KMS-11 (cell line): ENCODE results near the gene RBM22.
A peak's percentile ranks its signal among the peaks of the same experiment; 100 is the strongest.
"Not testable (repeated sequence)": the region's sequence is repeated elsewhere in the genome, so short reads cannot be mapped to it uniquely, and the experiment has no call there.

Experiments used
- H2AFZ ChIP-seq: fragments of 200-600 bp; sonication (generic); 2 replicates; pipeline ENCODE4 v1.6.1; 2016; ENCODE audit warnings: antibody characterized with exemption, mixed run types, low read depth
- H3K27ac ChIP-seq: fragments of 200-600 bp; sonication (generic); 2 replicates; pipeline ENCODE4 v1.6.1; 2016; ENCODE audit warnings: mild to moderate bottlenecking, mixed run types
- H3K27me3 ChIP-seq: fragments of 200-600 bp; sonication (generic); 2 replicates; pipeline ENCODE4 v1.6.1; 2017; ENCODE audit warnings: mild to moderate bottlenecking, low read depth, mixed run types, moderate library complexity; ENCODE audit not compliant: insufficient read depth
- H3K36me3 ChIP-seq: fragments of 200-600 bp; sonication (generic); 2 replicates; pipeline ENCODE4 v1.6.1; 2017; ENCODE audit warnings: mild to moderate bottlenecking, mixed run types; ENCODE audit not compliant: insufficient read depth
- H3K4me1 ChIP-seq: fragments of 200-600 bp; sonication (generic); 2 replicates; pipeline ENCODE4 v1.6.1; 2016; ENCODE audit warnings: mild to moderate bottlenecking, low read depth, mixed run types; ENCODE audit not compliant: poor library complexity, severe bottlenecking
- H3K4me2 ChIP-seq: fragments of 200-600 bp; sonication (generic); 2 replicates; pipeline ENCODE4 v1.7.0; 2016; ENCODE audit warnings: mild to moderate bottlenecking, mixed run types
- H3K4me3 ChIP-seq: fragments of 200-600 bp; sonication (generic); IDR thresholded peaks from 2 replicates; pipeline ENCODE4 v1.6.1; 2017; ENCODE audit warnings: low read depth, low read length, mixed read lengths; ENCODE audit not compliant: insufficient read depth
- H3K79me2 ChIP-seq: fragments of 200-600 bp; sonication (generic); 2 replicates; pipeline ENCODE4 v1.6.1; 2016; ENCODE audit warnings: low read depth, mixed run types; ENCODE audit not compliant: insufficient read depth
- H3K9ac ChIP-seq: fragments of 200-600 bp; sonication (generic); 2 replicates; pipeline ENCODE4 v1.6.1; 2016; ENCODE audit warnings: mild to moderate bottlenecking, mixed run types
- H4K20me1 ChIP-seq: fragments of 200-600 bp; sonication (generic); 2 replicates; pipeline ENCODE4 v1.6.1; 2016; ENCODE audit warnings: mild to moderate bottlenecking, mixed run types; ENCODE audit not compliant: insufficient read depth
- TF ChIP-seq, protein P1 (sequence below): fragments of 200-600 bp; sonication (generic); conservative IDR thresholded peaks from 2 replicates; pipeline ENCODE4 v1.6.1; 2017; ENCODE audit warnings: low read depth, mild to moderate bottlenecking, antibody characterized with exemption, low read length, moderate library complexity, mixed read lengths

Gene RBM22

DNA sequence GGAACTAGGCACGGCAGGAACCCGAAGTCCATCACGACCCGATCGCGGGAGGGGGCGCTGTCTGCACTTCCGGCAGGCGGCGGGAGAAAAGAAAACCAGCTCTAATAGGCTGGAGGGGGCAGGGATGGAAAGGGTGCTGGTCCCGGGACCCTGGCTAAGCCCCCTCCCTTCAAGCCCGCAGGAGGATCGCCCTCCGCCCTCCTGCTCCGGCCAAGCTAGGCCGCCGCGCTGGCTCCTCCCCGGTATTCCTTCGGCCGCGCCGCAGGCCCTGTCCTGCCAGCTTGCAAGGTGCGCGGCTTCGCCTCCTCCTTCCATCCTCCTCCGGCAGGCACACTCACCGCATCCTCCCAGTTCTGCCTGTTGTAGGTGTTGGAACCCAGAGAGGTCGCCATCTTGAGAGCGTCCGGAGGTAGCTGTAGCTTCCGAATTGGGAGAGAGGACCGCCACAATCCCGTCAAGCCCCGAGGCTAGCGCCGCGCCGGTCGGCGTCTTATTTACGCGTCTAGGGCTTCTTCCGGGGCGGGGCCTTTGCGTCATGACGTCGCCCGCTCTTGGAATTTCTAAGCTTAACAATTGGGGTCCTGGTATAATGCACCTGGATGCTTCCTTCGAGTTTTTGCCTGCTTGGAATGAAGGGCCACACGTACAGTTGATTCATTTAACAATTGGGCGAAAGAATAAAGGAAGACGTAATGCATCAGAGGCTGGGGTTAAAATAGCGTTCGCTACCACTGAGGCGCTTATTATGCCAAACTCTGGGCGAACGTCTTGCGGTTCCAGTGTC, at the start of gene RBM22:
TSS of gene RBM22 (minus strand) at position 469 of the 784 bp plus-strand sequence. CDS start at position 392, 77 bp downstream.
- H3K4me2 ChIP-seq = peak within 1 kb of the TSS; percentile 78
- H3K9ac ChIP-seq = peak within 1 kb of the TSS; percentile 84
- H3K27ac ChIP-seq = peak within 1 kb of the TSS; percentile 66
- H4K20me1 ChIP-seq = no peaks in the 10 kb centered on the region
- H3K79me2 ChIP-seq = peaks cover 17% of the 10 kb centered on the region
- TF ChIP-seq, protein P1, sequence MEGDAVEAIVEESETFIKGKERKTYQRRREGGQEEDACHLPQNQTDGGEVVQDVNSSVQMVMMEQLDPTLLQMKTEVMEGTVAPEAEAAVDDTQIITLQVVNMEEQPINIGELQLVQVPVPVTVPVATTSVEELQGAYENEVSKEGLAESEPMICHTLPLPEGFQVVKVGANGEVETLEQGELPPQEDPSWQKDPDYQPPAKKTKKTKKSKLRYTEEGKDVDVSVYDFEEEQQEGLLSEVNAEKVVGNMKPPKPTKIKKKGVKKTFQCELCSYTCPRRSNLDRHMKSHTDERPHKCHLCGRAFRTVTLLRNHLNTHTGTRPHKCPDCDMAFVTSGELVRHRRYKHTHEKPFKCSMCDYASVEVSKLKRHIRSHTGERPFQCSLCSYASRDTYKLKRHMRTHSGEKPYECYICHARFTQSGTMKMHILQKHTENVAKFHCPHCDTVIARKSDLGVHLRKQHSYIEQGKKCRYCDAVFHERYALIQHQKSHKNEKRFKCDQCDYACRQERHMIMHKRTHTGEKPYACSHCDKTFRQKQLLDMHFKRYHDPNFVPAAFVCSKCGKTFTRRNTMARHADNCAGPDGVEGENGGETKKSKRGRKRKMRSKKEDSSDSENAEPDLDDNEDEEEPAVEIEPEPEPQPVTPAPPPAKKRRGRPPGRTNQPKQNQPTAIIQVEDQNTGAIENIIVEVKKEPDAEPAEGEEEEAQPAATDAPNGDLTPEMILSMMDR = peak; percentile 67
- peak within 1 kb of the TSS; percentile 88 for H2AFZ ChIP-seq
- H3K4me3 ChIP-seq = no peak within 1 kb of the TSS
- peaks cover 14% of the 10 kb centered on the region for H3K4me1 ChIP-seq
- no peaks in the 10 kb centered on the region for H3K36me3 ChIP-seq
- H3K27me3 ChIP-seq = no peaks in the 10 kb centered on the region

DNA sequence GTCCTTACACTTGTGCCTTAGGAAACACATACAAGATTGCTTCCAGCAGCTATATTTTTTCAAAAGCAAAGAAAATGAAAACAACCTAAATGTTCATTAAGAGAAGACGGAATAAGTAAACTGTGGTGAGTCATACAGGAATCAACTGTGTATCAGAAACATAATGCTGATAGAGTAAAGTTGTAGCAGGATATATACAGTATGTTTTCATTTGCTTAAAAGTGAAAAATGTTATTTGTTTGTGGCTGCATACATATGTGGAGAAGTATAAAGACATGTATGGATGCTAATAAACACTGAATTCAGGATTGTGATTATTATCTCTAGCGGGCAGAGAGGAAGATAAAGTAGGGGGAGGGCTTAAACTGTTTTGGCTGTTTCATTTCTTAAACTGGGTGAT, 49.6 kb upstream of the RBM22 start:
- Histone ChIP-seq H3K4me1 (no peaks in the 10 kb centered on the region), H3K79me2 (no peaks in the 10 kb centered on the region), H3K4me2 (no peak overlapping the region), H3K27me3 (no peaks in the 10 kb centered on the region), H3K27ac (no peak overlapping the region), H3K9ac (no peak overlapping the region), H3K36me3 (peaks cover 9% of the 10 kb centered on the region; the same call in 1 of the 2 replicates), H4K20me1 (no peaks in the 10 kb centered on the region), H2AFZ (no peak overlapping the region), H3K4me3 (no peak overlapping the region)
- TF ChIP-seq, protein P1 = no peak

DNA sequence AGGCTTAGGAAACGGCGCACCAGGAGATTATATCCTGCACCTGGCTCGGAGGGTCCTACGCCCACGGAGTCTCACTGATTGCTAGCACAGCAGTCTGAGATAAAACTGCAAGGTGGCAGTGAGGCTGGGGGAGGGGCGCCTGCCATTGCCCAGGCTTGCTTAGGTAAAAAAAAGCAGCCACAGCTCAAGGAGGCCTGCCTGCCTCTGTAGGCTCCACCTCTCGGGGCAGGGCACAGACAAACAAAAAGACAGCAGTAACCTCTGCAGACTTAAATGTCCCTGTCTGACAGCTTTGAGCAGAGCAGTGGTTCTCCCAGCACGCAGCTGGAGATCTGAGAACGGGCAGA, 42.3 kb upstream of the RBM22 start:
- not testable (repeated sequence) for H2AFZ ChIP-seq, H3K4me3 ChIP-seq, H3K36me3 ChIP-seq, H3K9ac ChIP-seq, H3K79me2 ChIP-seq, H3K4me1 ChIP-seq, H4K20me1 ChIP-seq, H3K27me3 ChIP-seq, H3K4me2 ChIP-seq, H3K27ac ChIP-seq

DNA sequence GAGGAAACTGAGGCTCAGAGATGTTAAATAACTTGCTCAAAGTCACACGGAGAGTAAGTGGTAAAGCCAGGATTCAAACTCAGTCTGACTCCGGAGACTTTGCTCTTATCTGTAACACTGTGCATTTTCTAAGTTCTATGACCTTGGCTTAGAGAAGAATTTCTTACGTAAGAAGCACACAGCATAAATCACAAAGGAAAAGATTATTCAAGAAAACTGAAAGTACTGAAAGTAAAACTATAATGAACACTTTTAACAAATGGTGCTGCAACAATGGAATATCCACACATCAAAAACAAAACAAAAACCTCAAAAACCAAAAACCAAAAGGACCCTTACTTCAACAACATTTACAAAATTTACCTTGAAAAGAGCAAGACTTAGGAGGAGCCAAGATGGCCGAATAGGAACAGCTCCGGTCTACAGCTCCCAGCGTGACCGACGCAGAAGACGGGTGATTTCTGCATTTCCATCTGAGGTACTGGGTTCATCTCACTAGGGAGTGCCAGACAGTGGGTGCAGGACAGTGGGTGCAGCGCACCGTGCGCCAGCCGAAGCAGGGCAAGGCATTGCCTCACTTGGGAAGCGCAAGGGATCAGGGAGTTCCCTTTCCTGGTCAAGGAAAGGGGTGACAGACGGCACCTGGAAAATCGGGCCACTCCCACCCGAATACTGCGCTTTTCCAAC, 41.7 kb upstream of the RBM22 start:
- not testable (repeated sequence) for H3K79me2 ChIP-seq, H3K4me3 ChIP-seq, H3K4me1 ChIP-seq, H3K27me3 ChIP-seq, H3K27ac ChIP-seq, H2AFZ ChIP-seq, H3K4me2 ChIP-seq, H3K36me3 ChIP-seq, H4K20me1 ChIP-seq, H3K9ac ChIP-seq

DNA sequence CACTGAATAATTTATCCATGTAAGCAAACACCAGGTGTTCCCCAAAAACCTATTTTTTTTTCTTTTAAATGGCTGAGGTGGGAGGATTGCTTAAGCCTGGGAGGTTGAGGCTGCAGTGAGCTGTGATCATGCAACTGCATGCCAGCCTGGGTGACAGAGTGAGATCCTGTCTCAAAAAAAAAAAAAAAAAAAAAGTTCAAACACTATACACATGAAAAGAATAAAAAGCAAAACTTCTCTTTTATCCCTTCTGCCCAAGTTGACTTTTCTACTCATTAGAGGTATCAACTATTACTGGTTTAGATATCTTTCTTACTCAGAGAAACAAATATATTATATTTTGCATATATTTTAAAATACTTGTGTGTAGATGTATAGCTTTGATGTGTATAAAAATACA, 40.1 kb upstream of the RBM22 start:
- Histone ChIP-seq H2AFZ (no peak overlapping the region), H3K9ac (no peak overlapping the region), H4K20me1 (no peaks in the 10 kb centered on the region), H3K79me2 (peaks cover 11% of the 10 kb centered on the region; the same call in 1 of the 2 replicates), H3K27ac (no peak overlapping the region), H3K4me3 (no peak overlapping the region), H3K27me3 (no peaks in the 10 kb centered on the region), H3K36me3 (no peaks in the 10 kb centered on the region), H3K4me2 (no peak overlapping the region), H3K4me1 (peaks cover 12% of the 10 kb centered on the region)
- TF ChIP-seq, protein P1 = no peak
